HG02678 (cell line): ENCODE results near the gene KIF17.

Experiments
- ATAC-seq: cut with Tn5 transposase; IDR thresholded peaks from one replicate; pipeline ENCODE4 v1.9.1; 2021; ENCODE audit warnings: mild to moderate bottlenecking, moderate library complexity; ENCODE audit not compliant: unreplicated experiment

KIF17 gene

DNA sequence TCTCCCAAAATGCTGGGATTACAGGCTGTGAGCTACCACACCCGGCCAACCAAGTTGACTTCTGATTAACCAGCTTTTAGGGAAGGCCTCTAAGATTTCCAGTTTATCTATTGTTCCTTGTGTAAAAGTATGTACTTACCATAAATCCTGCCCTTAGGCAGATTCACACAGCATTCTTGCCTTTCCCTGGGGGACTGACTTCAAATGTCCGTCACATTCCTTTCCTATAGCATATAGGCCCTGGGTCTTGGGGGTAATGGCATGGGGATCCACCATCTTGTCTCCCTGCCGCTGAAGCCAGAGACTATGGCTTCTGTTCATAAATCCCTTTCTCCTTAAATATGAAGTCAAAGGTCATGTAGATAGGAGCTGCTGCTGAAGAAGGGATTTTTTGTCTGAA, 85.4 kb downstream of the KIF17 start:
- no peak for ATAC-seq

DNA sequence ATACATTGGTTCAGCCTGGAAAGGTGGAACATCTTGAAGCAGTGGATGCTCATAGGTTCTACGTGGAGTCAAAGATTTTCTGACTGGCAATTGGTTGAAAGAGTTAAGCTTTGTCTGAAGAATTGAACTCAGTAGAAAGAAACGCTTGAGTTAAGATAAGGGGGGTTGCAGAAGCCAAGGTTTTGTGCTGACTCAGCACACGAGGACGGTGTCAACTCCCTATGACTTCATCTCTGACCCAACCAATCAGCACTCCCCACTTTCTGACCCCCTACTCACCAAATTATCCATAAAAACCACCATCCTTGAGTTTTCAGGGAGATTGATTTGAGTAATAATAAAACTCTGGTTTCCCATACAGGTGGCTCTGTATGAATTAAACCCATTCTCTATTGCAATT, 87.1 kb downstream of the KIF17 start:
- no peak for ATAC-seq

DNA sequence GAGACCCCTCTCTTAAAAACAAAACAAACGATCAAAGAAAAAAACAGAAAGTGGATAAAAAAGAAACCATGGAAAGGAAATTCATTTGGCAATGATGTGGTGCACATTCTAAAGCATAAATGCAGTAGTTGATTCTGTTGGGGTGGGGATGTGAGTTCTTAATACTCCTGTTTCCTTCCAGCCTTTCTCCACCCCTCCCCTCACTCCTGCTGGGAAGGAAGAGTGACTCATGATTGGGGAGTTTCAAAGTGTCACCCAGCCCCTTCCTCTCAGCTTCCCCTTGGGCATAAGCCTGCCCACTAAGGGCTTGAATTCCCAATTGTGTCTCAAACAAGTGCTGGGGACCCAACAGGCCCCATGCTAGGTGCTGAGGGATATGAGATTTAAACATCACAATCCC, 91.3 kb downstream of the KIF17 start:
- no peak for ATAC-seq

DNA sequence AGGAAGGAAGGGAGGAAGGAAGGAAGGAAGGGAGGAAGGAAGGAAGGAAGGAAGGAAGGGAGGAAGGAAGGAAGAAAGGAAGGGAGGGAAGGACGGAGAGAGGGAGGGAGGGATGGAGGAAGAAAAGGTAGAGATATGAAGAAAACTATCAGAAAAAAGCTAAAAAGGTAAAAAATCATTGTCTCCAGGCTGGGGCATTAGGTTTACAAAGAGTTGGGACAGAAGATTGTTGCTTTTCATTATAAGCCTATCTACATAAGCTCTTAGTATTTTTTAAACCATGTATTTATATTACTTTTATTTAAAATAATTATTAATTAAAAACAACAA, 91.7 kb downstream of the KIF17 start:
- no peak for ATAC-seq

DNA sequence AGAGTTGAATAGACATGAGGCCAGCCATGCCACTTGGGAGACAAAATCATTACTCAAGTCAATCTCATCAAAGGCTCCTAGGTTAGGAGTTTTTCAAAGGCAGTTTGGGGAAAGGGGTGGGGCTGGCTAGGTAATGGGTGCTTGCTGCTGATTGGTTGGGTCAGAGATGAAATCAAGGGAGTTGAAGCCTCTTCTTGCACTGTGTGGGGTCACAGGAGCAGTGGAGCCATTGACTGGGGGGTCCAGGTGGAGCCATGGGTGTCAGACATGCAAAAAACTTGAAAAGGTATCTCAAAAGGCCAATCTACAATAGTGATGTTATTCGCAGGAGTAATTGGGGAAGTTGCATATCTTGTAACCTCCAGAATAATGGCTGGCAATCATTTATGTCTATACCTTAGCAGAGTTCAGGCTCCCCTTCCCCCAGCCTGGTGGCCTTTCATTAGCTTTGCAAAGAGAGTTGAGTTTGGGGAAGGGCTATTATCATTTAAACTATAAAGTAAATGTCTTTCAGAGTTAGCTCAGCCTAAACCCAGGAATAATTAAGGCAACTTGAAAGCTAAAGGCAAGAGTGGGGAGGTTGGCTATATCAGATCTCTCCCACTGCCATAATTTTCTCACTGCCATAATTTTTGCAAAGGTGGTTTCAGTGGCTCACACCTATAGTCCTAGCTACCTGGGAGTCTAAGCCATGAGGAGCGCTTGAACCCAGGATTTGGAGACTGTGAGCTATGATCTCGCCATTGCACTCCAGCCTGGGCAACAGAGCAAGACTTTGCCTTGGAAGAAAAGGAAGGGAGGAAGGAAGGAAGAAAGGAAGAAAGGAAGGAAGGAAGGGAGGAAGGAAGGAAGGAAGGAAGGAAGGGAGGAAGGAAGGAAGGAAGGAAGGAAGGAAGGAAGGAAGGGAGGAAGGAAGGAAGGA, 92.4 kb downstream of the KIF17 start:
- no peak for ATAC-seq

DNA sequence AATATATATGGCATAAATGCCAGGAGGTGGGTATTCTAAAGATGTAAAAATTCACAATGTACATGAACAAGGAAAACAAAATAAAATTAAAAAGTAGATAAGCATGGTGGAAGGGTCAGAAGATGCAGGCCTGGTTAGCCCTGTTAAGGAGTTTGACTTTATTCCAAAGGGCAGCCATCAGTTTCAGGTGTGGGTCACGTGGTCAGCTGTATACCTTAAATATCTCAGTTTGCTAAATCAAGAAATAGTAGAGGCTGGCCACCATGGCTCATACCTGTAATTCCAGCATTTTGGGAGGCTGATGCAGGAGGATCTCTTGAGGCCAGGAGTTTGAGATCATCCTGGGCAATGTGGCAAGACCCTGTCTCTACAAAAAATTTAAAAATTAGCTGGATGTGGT, 93.1 kb downstream of the KIF17 start:
- no peak for ATAC-seq

DNA sequence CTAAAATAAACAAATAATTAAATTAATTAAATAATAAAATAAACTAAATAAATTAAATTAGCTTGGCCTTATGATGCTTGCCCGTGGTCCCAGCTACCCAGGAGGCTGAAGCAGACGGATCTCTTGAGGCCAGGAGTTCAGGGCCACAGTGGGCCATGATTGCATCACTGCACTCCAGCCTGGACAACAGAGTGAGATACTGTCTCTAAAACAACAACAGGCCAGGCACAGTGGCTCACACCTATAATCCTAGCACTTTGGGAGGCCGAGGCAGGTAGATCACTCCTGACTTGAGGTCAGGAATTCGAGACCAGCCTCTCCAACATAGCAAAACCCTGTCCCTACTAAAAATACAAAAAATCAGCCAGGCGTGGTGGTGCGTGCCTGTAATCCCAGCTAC, 96.8 kb downstream of the KIF17 start:
- no peak for ATAC-seq

DNA sequence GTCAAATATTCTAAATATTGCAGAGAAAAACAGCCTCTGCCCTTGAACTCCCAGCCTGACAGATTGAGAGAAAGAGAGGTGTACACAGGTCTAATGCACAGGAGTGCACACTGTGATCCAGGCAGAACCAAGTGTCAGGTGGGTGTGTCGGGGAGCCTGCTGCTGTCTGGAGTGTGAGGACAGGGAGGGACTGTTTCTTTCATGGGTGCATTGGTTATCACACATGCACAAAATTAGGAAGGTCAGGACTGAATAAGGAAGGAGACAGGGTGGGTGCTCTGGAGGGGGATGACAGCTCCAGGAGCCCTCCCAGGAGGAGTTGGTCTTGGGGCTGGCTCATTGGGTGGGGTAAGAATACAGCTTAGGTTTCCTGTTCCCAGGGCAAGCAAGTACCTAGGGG, 97.8 kb downstream of the KIF17 start:
- no peak for ATAC-seq

DNA sequence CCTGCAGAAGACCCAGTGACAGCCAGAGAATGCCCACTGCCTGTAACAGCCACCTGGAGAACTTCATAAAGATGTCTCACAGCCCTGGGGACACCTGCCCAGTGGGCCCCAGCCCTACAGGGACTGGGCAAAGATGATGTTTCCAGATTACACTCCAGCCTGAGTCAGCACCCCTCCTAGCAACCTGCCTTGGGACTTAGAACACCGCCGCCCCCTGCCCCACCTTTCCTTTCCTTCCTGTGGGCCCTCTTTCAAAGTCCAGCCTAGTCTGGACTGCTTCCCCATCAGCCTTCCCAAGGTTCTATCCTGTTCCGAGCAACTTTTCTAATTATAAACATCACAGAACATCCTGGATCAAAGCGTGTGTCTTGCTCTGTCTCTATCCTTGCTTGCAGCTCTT, 99.3 kb downstream of the KIF17 start:
- no peak for ATAC-seq

DNA sequence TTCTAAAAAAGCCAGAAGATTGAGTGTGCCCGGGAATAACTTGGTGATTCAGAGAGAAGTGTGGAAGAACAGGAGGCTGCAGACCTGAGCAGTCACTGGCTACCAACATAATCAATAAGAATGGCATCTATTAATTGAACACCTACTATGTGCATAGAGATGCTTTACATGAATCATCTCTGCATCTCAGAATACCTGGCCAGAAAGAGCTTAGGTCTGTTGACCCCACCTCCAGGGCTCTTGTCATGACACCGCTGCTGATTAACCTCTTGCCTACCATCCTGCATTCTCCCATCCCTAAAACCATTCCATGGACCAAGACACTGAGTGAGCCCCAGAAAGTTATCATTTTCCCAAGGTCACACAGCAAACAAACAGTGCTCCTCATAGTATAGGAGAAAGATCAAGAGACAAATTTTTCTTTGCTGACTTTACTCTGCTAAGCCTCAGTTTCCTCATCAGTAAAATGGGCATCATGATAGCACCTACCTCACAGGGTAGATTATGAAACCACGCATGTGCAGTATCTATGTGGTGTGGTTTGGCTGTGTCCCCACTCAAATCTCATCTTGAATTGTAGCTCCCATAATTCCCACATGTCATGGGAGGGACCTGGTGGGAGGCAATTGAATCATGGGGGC, 100.8 kb downstream of the KIF17 start:
- no peak for ATAC-seq

DNA sequence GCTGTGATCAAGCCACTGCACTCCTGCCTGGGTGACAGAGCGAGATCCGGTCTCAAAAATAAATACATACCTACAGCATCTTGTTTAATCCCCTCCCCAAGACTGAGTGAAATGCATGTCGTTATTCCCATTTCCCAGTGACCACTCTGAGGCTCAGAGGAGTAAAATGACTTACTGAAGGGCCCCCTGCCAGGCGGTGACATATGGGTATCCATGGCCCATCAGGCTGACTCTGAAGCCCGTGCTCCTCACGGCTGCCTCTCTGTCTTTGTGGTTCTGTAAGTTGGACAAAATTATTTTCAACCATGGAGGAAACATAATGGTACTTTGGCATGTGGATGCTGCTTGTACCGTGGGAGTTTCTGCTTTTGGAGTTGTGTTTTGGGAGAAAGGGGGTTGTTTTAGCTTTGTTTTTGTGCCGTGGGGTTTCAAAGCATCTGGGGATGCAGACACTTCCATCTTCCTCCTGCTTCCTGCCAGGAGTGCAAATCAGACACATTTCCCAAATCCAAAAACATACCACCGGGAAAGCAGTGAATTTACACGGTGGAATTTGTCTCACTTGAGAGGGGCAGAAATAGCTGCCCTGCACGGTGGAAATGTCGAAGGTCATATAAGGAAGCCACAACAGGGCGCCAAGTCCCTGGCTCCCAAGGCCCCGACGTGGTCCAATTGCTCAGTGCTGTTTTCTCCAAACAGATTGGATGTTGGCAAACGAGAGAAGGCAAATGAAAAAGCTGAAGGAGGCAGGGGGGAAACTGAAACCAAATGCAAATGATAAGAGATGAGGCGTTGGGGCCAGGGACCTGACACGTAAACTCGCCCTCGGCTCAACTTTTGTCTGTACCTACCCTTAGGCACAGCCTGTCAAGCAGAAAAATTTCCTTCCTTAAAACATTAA, 101.6 kb downstream of the KIF17 start:
- no peak for ATAC-seq

DNA sequence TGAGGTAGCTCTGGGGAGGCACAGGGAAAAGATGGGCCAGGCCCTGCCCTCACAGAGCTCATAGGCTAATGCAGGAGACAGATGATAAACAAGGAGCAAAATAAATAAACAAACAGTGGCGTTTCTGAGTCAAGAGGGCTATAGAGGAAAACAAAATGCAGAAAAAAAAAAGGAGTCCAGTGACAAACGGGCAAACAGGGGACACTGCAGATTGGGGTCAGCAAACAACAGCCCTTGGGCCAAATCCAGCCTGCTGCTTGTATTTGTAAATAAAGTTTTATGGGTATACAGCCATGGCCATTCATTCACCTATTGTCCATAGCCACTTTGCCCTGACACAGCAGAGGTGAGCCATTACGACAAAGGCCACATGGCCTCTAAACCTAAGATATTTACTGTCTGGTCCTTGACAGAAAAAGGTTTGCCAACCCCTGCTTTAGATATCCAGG, 103.7 kb downstream of the KIF17 start:
- no peak for ATAC-seq
